HG02642 (cell line): ENCODE measurements around the gene PLA2G4B.

Experiments
- ATAC-seq: cut with Tn5 transposase; IDR thresholded peaks from one replicate; pipeline ENCODE4 v1.9.1; 2021; ENCODE audit warnings: mild to moderate bottlenecking; ENCODE audit not compliant: unreplicated experiment, poor library complexity

The PLA2G4B gene

GRCh38 chr15:41847981-41848380 is 9.3 kb downstream of the PLA2G4B start:
- ATAC-seq: no peak

GRCh38 chr15:41848631-41849030 is 10.0 kb downstream of the PLA2G4B start:
- ATAC-seq: no peak

- no peak for ATAC-seq
These were observed 10.6 kb downstream of the PLA2G4B start for GRCh38 chr15:41849204-41849603.

DNA sequence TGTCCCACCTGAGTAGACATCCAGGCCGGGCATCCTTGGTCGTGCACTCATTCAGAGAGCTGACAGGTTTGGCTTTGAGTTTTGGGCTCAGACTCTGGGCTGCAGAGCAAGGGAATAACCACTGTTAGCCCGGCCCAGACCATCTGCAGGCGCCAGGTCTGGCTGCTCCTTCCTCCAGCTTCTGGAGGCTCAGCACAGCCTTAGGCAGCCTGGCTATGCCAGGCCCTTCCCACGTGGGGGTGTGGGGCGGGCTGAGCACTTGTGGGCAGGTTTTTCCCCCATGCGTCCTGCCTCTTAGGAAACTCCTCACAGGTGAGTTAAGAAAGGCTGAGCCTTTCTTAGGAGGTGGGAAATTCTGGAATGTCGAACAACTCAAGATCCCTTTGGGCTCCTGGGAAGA is 11.2 kb downstream of the PLA2G4B start:
- ATAC-seq: no peak

DNA sequence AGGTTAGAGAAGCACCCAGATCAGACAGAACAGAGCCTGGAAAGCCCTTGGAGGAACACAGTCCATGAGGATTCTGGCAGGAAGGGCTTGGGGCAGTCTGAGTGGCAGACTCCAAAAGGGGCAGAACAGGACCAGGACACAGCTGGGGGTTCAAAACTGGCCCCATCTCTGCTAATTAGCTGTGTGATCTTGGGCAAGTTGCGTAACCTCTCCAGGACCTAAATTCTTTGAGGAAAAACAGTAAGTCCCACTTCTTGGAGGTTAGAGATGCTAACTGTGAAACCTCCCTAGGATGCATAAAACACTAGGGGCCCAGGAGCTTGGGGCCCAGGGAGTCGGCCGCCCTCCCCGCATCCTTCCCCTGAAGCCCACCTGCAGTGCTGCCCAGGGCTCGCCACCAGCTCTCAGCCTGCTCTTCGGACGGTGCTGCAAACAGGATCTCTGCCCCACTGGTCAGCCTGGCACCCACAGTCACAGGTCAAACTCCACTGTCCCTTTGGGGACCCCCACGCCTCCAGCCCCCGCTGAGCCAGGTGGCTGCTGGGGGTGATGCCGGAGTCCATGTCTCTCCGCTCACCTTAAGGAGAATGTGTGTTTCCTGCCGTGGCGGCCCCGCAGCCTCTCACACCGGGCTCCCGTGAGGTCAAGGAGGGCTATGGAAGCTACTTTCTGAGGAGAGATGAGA is 12.0 kb downstream of the PLA2G4B start:
- ATAC-seq: no peak

- no peak for ATAC-seq
These were observed 12.5 kb downstream of the PLA2G4B start for GRCh38 chr15:41851167-41851523.

- no peak for ATAC-seq
These were observed 13.2 kb downstream of the PLA2G4B start for GRCh38 chr15:41851755-41852370.

GRCh38 chr15:41852736-41853590 is 14.3 kb downstream of the PLA2G4B start:
- ATAC-seq: no peak

DNA sequence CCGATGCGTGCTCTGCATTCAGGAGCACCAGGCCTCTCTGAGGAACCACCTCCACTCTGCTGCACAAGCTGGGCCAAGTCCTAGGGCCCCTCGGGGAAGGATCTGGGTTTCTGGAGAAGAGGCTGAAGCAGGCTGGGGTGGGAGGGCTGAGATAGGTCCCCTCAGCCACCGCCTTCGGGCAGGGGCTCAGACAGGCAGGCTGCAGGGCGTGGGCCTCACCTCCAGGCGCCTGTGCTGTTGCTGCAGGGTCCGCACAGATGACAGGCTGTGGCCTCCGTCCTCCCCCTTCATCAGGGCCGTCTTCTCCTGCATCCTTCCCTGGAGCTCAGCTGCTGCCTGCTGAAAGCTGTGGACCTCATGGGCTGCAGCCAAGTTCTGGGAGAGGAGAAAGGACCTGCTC is 15.2 kb downstream of the PLA2G4B start:
- no peak for ATAC-seq

GRCh38 chr15:41854443-41854842 is 15.8 kb downstream of the PLA2G4B start:
- ATAC-seq: no peak

GRCh38 chr15:41855261-41855961 is 16.8 kb downstream of the PLA2G4B start:
- ATAC-seq: no peak

DNA sequence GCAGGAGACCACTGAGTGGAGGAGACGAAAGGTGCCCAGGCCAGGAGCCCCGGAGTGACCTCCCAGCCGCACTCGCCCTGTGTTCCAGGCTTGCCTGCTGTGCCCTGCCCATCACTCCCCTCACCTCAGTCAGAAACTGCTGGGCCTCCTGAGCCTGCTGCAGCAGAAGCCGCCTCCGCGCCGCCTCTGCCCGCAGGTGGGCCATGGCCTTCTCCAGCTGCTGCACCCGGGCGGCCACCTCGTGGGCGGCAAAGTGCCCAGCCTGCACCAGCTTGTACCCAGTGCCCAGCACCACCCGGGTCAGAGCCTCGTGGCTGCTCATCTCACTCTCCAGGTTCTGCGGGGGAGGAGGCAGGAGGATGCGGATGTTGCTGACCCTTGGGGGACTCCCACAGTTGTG is 17.6 kb downstream of the PLA2G4B start:
- ATAC-seq: no peak

DNA sequence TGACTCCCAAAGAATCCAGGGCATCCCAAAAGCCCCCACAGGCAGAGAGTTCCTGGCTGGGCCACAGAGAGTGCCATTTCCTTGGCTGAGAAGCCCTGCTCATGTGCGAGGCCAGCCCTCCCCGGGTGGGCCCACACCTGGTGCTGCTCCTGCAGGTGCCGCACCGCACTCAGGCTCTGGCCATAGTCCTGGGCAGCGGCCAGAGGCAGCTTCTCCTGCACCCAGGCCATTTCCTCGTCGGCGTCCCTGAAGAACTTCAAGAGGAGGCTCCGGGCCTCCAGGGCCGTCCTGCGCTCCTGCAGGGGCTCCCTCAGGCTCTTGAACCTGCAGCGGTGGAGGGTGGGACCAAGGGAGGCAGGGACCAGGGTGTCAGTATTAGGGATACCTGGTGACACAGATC is 18.1 kb downstream of the PLA2G4B start:
- no peak for ATAC-seq

GRCh38 chr15:41857316-41857715 is 18.7 kb downstream of the PLA2G4B start:
- ATAC-seq: no peak

DNA sequence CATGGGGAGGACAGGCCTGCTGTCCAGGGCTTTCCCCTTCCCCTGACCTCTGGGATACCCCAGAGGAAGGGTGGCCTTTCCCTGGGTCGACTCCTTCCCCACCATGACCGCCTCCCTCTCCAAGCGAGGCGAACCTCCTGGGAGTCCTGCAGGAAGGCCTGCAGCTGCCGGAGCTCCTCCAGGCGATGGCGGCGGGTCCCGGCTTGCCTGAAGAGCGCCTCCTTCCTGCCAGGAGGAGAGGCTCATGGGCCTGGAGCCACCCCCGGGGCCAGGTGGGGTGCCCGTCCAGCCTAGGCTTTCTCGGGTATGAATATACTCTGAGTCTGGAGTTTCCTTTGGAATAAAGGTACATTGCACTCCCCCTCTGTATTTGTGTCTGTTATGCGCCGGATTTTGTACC is 20.1 kb downstream of the PLA2G4B start:
- no peak for ATAC-seq

DNA sequence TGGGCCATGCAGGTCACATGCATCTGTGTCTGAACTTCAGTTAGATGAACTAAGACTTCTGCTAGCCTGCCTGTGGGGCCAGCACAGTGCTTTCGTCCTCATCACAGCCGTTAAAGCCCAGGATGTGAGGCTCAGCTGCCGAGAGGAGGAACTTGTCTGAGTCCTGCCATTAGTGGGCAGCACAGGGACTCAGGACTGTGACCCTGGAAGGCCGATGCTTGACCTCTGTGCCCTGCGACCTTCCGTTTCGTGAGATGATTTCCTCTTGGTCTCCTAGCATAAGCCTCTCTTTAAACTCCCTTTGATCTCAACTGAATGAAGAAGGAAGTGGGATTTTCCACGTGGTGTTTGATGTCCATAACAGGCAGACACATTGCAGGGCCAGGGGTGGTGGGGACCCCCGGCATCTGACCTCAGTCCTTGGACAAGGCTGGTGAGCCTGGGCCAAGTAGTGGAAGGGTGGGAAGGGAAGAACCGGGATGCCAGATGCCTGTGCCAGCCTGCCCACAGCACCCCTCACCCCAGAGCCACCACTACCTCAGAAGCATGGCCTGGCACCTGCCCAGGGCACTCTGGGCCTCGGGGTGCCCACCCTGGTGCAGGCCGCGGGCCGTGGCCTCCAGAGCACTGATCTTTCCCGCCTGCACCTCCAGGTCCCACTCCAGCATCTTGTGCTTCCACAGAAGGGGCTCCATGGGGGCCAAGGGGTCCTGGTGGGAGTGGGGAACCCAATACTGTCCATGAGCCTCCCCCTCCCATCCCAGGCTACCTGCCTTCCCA is 21.6 kb downstream of the PLA2G4B start:
- no peak for ATAC-seq

GRCh38 chr15:41861736-41862356 is 23.2 kb downstream of the PLA2G4B start:
- no peak for ATAC-seq

DNA sequence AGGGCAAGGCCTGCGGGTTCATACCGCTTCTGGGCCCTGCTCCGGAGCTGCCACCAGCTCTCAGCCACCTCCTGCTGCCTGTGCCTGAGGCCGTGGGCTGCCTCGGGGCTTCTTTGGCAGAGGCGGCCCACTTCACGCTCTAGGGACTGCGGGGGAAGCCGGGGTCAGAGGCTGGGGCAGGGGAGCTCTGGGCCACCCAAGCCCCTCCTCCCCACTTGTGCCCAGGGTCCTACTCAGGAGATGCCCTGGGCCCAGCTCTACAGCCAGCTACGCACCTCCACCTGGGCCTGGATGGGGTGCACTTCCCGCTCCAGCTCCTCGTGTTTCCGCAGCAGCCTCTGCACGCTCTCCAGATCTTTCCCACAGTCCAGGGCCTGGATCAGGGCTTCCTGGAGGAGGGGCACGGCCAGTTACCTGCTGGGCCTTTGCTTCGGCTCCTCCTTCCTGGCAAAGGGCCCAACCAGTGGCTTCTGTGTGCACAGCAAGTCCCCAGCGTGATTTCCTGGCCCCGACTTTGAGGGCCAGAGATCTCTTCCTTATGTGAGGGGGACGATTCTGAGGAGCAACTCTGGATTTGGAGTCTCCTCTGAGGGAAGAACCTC is 24.0 kb downstream of the PLA2G4B start:
- ATAC-seq: no peak

DNA sequence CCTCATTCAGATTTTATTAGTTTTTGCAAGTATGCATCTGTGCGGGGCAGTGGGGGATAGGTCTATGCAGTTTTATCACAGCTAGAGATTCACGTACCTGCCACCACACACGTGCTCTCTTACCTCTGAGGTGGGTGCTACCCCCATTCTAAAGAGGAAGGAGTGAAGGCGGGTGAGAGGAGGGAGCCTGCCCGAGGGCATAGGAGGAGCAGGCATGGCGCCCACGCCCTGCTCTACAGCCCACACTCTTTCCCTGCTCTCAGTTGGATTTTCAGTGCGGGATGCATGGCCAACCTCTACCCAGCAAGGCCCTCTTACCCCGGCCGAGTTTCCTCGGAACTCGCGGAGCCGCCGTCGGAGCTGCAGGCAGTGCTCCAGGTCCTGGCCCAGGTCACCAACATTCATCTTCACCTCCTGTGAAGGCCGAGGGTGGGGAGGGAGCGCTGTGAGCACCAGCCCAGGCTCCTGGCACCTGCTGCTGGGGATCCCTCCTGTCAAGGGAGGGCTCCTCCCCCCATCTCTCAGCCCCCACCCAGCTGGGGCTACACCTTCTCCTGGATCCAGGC is 26.9 kb downstream of the PLA2G4B start:
- no peak for ATAC-seq
